Mesenchymal stem cell (in vitro differentiated cells and primary cell): Measurements from ENCODE around the gene PPP1R3E.
"Not testable (repeated sequence)": the region's sequence is repeated elsewhere in the genome, so short reads cannot be mapped to it uniquely, and the experiment has no call there.

Experiments used
- DNase-seq: peaks from one replicate; pipeline ENCODE4 v3.0.0-alpha.2; 2013
- H2AFZ ChIP-seq: one replicate; pipeline ENCODE4 v1.6.1; 2013; ENCODE audit warnings: low read depth, mild to moderate bottlenecking, control low read depth, inconsistent platforms, low read length, moderate library complexity
- H2AK5ac ChIP-seq: 2 replicates; pipeline ENCODE4 v1.6.1; 2013; ENCODE audit warnings: low read length, moderate library complexity, mild to moderate bottlenecking, inconsistent platforms; ENCODE audit not compliant: severe bottlenecking
- H2BK120ac ChIP-seq: one replicate; pipeline ENCODE4 v1.6.1; 2013; ENCODE audit warnings: low read depth, mild to moderate bottlenecking, inconsistent platforms, low read length, moderate library complexity
- H2BK12ac ChIP-seq, 2 experiments: one replicate each; pipeline ENCODE4 v1.6.1; 2013; ENCODE audit warnings: inconsistent platforms in 2 of 2, low read length in 2 of 2, mild to moderate bottlenecking in 2 of 2, moderate library complexity in 2 of 2, control low read depth in 1 of 2
- H2BK15ac ChIP-seq: one replicate; pipeline ENCODE4 v1.6.1; 2013; ENCODE audit warnings: mild to moderate bottlenecking, low read depth, inconsistent platforms; ENCODE audit not compliant: poor library complexity, severe bottlenecking
- H2BK5ac ChIP-seq: 2 replicates; pipeline ENCODE4 v1.6.1; 2013; ENCODE audit warnings: low read depth, mild to moderate bottlenecking, low read length, control low read depth, inconsistent platforms; ENCODE audit not compliant: poor library complexity, severe bottlenecking
- H3K14ac ChIP-seq, 2 experiments: one replicate each; pipeline ENCODE4 v1.6.1; 2013; ENCODE audit warnings: inconsistent platforms in 2 of 2, low read length in 2 of 2, control low read depth in 1 of 2, mild to moderate bottlenecking in 1 of 2, moderate library complexity in 1 of 2
- H3K18ac ChIP-seq, 2 experiments: one replicate each; pipeline ENCODE4 v1.6.1; 2013; ENCODE audit warnings: inconsistent platforms in 2 of 2, low read length in 2 of 2, control low read depth in 1 of 2, low read depth in 1 of 2, mild to moderate bottlenecking in 1 of 2
- H3K23ac ChIP-seq, 2 experiments: one replicate each; pipeline ENCODE4 v1.6.1; 2013; ENCODE audit warnings: inconsistent platforms in 2 of 2, low read length in 2 of 2, mild to moderate bottlenecking in 2 of 2, moderate library complexity in 2 of 2, control low read depth in 1 of 2
- H3K27ac ChIP-seq: 2 replicates; pipeline ENCODE4 v1.5.1; 2013; ENCODE audit warnings: mild to moderate bottlenecking, moderate library complexity, low read length, control low read depth, inconsistent platforms; ENCODE audit not compliant: poor library complexity, severe bottlenecking
- H3K27me3 ChIP-seq, 2 experiments: 2 replicates each; pipeline versions ENCODE4 v1.6.1 to v1.7.0; 2013; ENCODE audit warnings: low read length in 2 of 2, mild to moderate bottlenecking in 2 of 2, moderate library complexity in 2 of 2, control low read depth in 1 of 2, inconsistent platforms in 1 of 2; ENCODE audit not compliant: control insufficient read depth in 1 of 2, insufficient read depth in 1 of 2
- H3K36me3 ChIP-seq, 2 experiments: 2 replicates each; pipeline versions ENCODE4 v1.6.1 to v1.7.0; 2013; ENCODE audit warnings: low read length in 2 of 2, control low read depth in 1 of 2, inconsistent platforms in 1 of 2, low read depth in 1 of 2, mild to moderate bottlenecking in 1 of 2; ENCODE audit not compliant: insufficient read depth in 2 of 2, control insufficient read depth in 1 of 2
- H3K4ac ChIP-seq, 2 experiments: one replicate each; pipeline ENCODE4 v1.6.1; 2013; ENCODE audit warnings: inconsistent platforms in 2 of 2, low read length in 2 of 2, mild to moderate bottlenecking in 2 of 2, moderate library complexity in 2 of 2, control low read depth in 1 of 2, low read depth in 1 of 2
- H3K4me1 ChIP-seq: 2 replicates; pipeline ENCODE4 v1.6.1; 2013; ENCODE audit warnings: low read depth, low read length, control low read depth; ENCODE audit not compliant: control insufficient read depth, insufficient read depth
- H3K4me2 ChIP-seq: 2 replicates; pipeline ENCODE4 v1.6.1; 2013; ENCODE audit warnings: low read length, mild to moderate bottlenecking, inconsistent platforms; ENCODE audit not compliant: poor library complexity, severe bottlenecking
- H3K4me3 ChIP-seq, 2 experiments: 2 replicates each; pipeline versions ENCODE4 v1.5.1 to v1.7.0; 2013; ENCODE audit warnings: low read length in 2 of 2, mild to moderate bottlenecking in 2 of 2, control low read depth in 1 of 2, low read depth in 1 of 2; ENCODE audit not compliant: insufficient read depth in 1 of 2
- H3K79me1 ChIP-seq: replicated peaks from 2 replicates; pipeline ENCODE4 v1.6.1; 2013; ENCODE audit warnings: mild to moderate bottlenecking, control low read depth, low read length, inconsistent platforms; ENCODE audit not compliant: poor library complexity, severe bottlenecking
- H3K9ac ChIP-seq: 2 replicates; pipeline ENCODE4 v1.7.0; 2013; ENCODE audit warnings: mild to moderate bottlenecking, low read length, moderate library complexity
- H3K9me3 ChIP-seq: 2 replicates; pipeline ENCODE4 v1.7.0; 2013; ENCODE audit warnings: mild to moderate bottlenecking, low read length; ENCODE audit not compliant: control insufficient read depth
- H4K8ac ChIP-seq: one replicate; pipeline ENCODE4 v1.6.1; 2013; ENCODE audit warnings: inconsistent platforms, mild to moderate bottlenecking, low read length, moderate library complexity
- H4K91ac ChIP-seq: one replicate; pipeline ENCODE4 v1.6.1; 2013; ENCODE audit warnings: mild to moderate bottlenecking, low read length, inconsistent platforms
- WGBS: methylation state at CpG from one replicate; pipeline ENCODE4 v1.1.7; 2013; ENCODE audit warnings: mixed read lengths; 5-methylcytosine and 5-hydroxymethylcytosine counted together

The PPP1R3E gene

DNA sequence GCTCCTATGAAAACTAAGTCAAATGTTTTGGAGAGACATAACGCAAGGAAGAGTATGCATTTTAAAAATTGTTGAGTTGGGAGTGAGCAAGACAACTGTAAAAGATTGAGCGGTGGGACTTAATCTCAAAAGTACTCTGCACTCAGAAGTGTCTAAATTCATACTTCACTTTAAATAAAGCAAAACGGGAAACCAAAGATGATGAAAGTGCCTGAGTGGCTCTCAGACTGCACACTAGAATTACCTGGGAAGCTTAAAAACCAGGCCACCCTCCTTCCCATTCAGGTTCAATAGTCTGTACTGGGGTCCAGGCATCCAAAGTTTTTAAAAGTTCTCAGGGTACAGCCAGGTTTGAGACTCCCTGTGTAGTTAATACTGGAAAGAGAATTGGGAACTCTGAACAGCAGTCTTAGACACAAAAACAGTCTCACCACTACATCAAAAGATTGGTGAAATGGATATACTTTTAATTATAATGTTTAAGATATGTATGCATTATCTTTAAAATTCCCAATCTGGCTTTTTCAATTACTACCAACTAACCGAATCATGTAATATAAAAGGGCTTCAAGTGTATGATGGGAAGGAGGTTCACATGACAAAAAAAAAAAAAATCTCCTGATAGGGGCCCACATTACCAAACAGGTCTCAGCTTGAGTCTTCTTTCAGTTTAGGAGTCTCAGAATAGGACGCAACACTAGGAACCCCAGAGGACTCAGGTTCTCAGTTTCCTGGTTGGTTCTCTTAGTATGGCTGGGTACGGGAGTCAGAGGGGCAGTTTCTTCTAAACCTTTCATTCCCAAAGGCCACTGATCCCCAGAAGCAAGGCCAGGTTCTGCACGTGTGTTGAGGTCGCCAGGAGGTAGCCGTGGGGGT is 17.8 kb downstream of the PPP1R3E start:
- Histone ChIP-seq H3K9ac (peak overlapping the region; percentile 93), H2BK5ac (no peak overlapping the region), H2BK12ac (no peak overlapping the region)

DNA sequence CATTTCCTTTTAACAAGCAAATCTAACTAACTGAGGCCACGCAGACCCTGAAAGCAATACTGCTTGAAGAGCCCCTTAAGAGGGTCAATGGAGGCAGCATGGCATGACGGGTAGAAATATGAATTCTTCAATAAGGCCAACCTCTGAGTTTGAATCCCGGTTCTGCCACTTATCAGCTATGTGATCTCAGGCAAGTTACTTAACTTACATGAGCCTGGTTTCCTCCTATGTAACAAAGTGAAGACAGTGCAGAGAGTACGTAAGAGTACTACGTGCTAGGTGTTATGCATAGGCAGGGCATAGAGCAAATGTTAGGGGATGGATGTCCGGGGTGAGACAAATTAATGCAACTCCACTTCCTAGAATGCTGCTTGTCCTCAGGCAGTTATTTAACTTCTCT is 21.4 kb downstream of the PPP1R3E start:
- Histone ChIP-seq H3K9me3 (no peaks in the 10 kb centered on the region), H3K27ac (no peak overlapping the region), H3K4me2 (no peak overlapping the region), H3K23ac (no peak overlapping the region), H4K8ac (no peak overlapping the region), H3K79me1 (peaks cover 32% of the 10 kb centered on the region), H2BK5ac (no peak overlapping the region), H4K91ac (no peak overlapping the region), H2AK5ac (no peak overlapping the region), H3K9ac (no peak overlapping the region), H3K14ac (no peak overlapping the region), H3K36me3 (peaks cover 7 to 9% of the 10 kb centered on the region in 2 experiments), H2BK15ac (no peak overlapping the region), H2BK12ac (no peak overlapping the region), H2AFZ (no peak overlapping the region), H3K4me1 (peaks cover 4% of the 10 kb centered on the region), H3K18ac (no peak overlapping the region), H3K4me3 (no peak overlapping the region), H2BK120ac (no peak overlapping the region), H3K4ac (no peak overlapping the region), H3K27me3 (no peaks in the 10 kb centered on the region)
- WGBS: 91% methylated on average over 5 of the region's 6 CpGs
- DNase-seq: no peak

More for the DNA sequence above, 17.8 kb downstream of the PPP1R3E start:
- WGBS: 38% methylated on average over 7 of the region's 9 CpGs
- H3K79me1 ChIP-seq: peaks cover 22% of the 10 kb centered on the region
- no peak overlapping the region for H3K27ac ChIP-seq
- H3K27me3 ChIP-seq: peaks cover 0 to 7% of the 10 kb centered on the region in 2 experiments
- peak overlapping the region; percentile 89 to 94 for H3K4me3 ChIP-seq
- H3K4me1 ChIP-seq: peaks cover 7% of the 10 kb centered on the region
- no peaks in the 10 kb centered on the region for H3K36me3 ChIP-seq
- no peaks in the 10 kb centered on the region for H3K9me3 ChIP-seq
- no peak overlapping the region for H3K4ac ChIP-seq
- DNase-seq: peak; percentile 41
- no peak overlapping the region for H3K23ac ChIP-seq
- H2BK15ac ChIP-seq: peak overlapping the region; percentile 26
- H2AFZ ChIP-seq: peak overlapping the region; percentile 68
- no peak overlapping the region for H4K8ac ChIP-seq
- peak overlapping the region; percentile 78 for H3K4me2 ChIP-seq
- H3K14ac ChIP-seq: no peak overlapping the region
- H3K18ac ChIP-seq: peak overlapping the region in 1 of 2 experiments; percentile 83
- peak overlapping the region; percentile 54 for H2BK120ac ChIP-seq
- H4K91ac ChIP-seq: no peak overlapping the region
- H2AK5ac ChIP-seq: peak overlapping the region; percentile 50

DNA sequence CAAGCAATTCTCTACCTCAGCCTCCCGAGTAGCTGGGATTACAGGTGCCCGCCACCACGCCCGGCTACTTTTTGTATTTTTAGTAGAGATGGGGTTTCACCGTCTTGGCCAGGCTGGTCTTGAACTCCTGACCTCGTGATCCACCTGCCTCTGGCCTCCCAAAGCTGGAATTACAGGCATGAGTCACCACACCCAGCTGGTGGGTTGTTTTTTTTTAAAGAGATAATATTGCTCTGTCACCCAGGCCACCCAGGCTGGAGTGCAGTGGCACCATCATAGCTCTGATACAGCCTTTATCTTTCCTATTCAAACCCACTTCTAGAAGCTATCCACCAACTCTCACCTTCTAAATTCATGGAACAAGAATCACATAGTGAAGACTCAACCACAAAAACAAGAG is 24.7 kb downstream of the PPP1R3E start:
- not testable (repeated sequence) for H3K4me2 ChIP-seq, H4K91ac ChIP-seq, H3K23ac ChIP-seq, H3K27me3 ChIP-seq, H3K4me1 ChIP-seq, H2AFZ ChIP-seq, DNase-seq, H3K18ac ChIP-seq, H2BK120ac ChIP-seq, H2AK5ac ChIP-seq, H3K9ac ChIP-seq, H4K8ac ChIP-seq, H3K4ac ChIP-seq, H3K14ac ChIP-seq, H2BK15ac ChIP-seq, H2BK5ac ChIP-seq, H2BK12ac ChIP-seq, H3K27ac ChIP-seq, H3K4me3 ChIP-seq, H3K9me3 ChIP-seq
- WGBS: 87% methylated on average over 6 of the region's 6 CpGs
- Histone ChIP-seq H3K79me1 (peaks cover 30% of the 10 kb centered on the region), H3K36me3 (peaks cover 14 to 22% of the 10 kb centered on the region in 2 experiments)

DNA sequence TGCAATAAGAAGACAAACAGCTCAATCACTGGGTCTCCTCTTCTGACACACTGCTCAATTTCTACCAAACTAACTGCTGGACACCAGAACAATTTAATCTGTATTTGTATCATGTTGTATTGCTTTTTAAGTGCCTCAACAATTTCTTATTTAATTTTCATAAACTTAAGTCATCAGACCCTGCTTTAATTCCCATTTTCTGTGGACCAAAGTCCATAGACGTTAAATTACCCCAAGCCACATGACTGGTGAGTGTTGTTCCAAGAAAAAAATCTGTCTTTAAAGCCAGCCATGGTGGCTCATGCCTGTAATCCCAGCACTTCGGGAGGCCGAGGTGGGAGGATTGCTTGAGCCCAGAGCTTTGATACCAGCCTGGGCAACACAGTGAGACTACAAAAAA is 25.5 kb downstream of the PPP1R3E start:
- H3K27ac ChIP-seq: no peak overlapping the region
- no peak overlapping the region for H3K4ac ChIP-seq
- WGBS: 98% methylated on average over 3 of the region's 3 CpGs

More for the DNA sequence above, 25.5 kb downstream of the PPP1R3E start:
- Histone ChIP-seq H3K27me3 (no peaks in the 10 kb centered on the region), H3K79me1 (peaks cover 28% of the 10 kb centered on the region), H3K23ac (no peak overlapping the region), H2AK5ac (no peak overlapping the region), H4K8ac (no peak overlapping the region), H3K4me1 (peaks cover 2% of the 10 kb centered on the region), H2AFZ (no peak overlapping the region), H3K18ac (no peak overlapping the region), H2BK120ac (no peak overlapping the region), H3K4me2 (no peak overlapping the region), H3K36me3 (peaks cover 14 to 22% of the 10 kb centered on the region in 2 experiments), H3K9me3 (no peaks in the 10 kb centered on the region), H2BK12ac (no peak overlapping the region), H3K14ac (no peak overlapping the region), H2BK5ac (no peak overlapping the region), H4K91ac (no peak overlapping the region), H2BK15ac (no peak overlapping the region), H3K9ac (no peak overlapping the region), H3K4me3 (no peak overlapping the region)
- DNase-seq: no peak
